IPS-11a (cell line): ENCODE data around the gene TEX264.
A peak's percentile ranks its signal among the peaks of the same experiment; 100 is the strongest.

Experiments
- H3K4me3 ChIP-seq: one replicate; pipeline ENCODE4 v1.5.1; 2013; ENCODE audit warnings: low read depth, low read length, control low read depth

The TEX264 gene

DNA sequence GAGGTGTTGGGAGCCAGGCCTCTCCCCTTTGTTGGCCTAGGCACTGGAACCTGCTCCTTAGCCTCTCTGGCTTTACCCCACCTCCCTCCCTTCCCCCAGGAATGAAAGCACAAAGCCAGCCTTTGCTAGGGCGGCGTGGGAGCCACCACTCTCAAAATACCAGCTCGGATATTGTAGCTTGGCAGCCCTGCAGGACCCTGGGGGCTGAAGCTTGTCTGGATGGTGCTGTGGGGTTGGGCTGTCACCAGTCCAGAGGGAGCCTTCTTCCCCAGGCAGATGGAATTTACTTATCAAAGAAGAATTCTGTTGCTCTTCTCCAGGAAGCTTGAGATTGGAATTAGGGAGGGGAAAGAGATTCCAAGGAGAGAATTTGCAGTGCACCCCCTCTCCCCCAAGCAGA lies 20.9 kb downstream of the TEX264 start:
- H3K4me3 ChIP-seq: no peak overlapping the region

DNA sequence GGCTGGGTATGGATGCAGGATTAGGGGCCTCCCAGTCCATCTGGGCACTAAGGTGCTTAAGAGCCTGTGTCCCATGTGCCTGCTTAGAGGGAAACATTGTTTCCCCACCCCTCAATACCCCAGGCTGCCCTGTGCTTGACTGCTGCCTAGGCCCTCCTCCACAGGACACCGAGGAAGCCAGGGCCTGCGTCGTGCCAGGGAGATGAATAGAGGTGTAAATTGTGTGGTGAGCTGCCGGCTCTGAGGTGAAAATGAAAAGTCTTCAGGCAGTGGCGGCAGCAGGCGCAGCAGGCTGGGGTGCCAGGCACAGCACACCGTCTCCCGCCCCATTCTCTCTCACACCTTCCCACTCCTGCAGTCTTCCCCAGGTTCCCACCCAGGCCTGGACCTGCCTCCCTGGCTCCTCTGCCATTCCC lies 21.9 kb downstream of the TEX264 start:
- H3K4me3 ChIP-seq: no peak overlapping the region

- H3K4me3 ChIP-seq: no peak overlapping the region
Observed at GRCh38 chr3:51696954-51697353, 25.9 kb downstream of the TEX264 start.

- no peak overlapping the region for H3K4me3 ChIP-seq
Observed at GRCh38 chr3:51698209-51698608, 27.2 kb downstream of the TEX264 start.

- H3K4me3 ChIP-seq: no peak overlapping the region
Observed at GRCh38 chr3:51700403-51700802, 29.4 kb downstream of the TEX264 start.

- no peak overlapping the region for H3K4me3 ChIP-seq
Observed at GRCh38 chr3:51702156-51702555, 31.1 kb downstream of the TEX264 start.

DNA sequence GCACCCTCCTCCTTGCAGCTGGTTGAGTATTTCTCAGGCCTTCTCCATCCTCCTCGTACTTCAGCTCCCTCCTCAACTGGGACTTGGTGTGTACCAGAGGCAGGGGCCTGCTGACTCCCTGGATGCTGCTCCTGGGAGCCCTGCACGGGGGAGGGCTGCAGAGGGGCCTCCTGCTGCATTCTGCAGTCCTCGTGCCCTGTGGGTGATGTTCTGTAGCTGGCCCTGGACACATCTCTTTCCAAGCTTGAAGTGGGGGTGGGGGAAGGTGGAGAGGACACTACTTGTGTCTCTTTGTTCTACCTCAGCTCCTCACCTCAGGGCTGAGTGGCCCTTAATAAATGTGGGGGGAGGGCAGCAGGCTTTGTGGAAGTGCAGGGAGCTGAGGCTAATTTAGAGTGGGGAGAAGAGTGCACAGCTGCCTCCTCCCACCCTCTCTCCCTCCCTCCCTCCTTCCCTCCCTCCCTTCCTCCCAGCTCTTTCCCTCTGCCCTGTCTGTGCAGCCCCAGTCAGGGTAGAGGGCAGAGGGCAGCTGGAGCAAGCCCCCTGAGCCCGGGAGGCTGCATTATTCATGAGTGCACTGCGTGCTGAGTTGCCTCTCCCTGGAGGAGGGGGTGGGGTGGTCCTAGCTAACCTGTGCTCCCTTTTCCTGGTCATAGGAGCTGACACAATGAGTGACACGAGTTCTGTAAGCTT lies 32.2 kb downstream of the TEX264 start:
- H3K4me3 ChIP-seq: no peak overlapping the region

- no peak overlapping the region for H3K4me3 ChIP-seq
Observed at GRCh38 chr3:51703761-51704510, 32.9 kb downstream of the TEX264 start.

GRCh38 chr3:51704511-51704950 lies 33.5 kb downstream of the TEX264 start:
- no peak overlapping the region for H3K4me3 ChIP-seq

DNA sequence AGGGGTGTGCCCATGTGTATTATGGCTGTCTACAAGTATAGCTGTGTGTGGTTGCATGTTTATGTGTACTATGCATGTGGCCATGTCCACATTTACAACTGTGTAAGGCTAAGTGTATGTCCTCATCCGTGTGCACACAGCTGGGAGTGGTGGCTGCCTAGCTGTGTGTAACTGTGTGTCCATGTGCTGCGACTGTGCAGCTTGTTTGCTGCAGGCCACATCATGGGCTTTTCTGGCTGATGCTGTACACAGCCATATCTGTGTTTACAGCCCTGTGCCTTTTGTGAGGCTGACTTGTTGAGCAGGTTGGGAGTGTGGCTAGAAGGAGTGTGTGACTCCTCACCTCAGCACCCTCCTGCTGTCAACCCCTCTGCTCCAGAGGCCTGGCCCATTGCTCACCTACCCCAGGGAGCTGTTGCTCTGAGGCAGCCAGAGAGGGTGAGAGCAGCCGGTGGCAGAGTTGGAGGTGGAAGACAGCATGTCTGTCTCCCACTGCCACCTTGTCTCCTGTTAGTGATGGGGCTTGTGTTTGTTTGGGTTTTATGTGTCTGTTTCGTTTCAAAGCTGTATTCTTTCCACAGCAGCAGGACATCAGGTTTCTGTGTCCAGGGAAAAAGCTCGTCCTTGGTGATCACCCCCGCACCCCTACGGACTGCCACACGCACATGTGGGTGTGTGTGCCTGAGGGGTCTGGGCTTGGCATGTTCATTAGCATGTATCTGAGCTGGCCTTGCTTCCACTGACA lies 34.4 kb downstream of the TEX264 start:
- no peak overlapping the region for H3K4me3 ChIP-seq

- no peak overlapping the region for H3K4me3 ChIP-seq
Observed at GRCh38 chr3:51706021-51706485, 35.0 kb downstream of the TEX264 start.

- peak within 1 kb of the TSS; percentile 44 for H3K4me3 ChIP-seq
Observed at GRCh38 chr3:51706788-51707731, 36.0 kb downstream of the TEX264 start, which contains the start of gene GRM2. Gene GRM2, plus strand, starts transcription at chr3:51707068. Its CDS starts 1,916 bp downstream, at chr3:51708984.

DNA sequence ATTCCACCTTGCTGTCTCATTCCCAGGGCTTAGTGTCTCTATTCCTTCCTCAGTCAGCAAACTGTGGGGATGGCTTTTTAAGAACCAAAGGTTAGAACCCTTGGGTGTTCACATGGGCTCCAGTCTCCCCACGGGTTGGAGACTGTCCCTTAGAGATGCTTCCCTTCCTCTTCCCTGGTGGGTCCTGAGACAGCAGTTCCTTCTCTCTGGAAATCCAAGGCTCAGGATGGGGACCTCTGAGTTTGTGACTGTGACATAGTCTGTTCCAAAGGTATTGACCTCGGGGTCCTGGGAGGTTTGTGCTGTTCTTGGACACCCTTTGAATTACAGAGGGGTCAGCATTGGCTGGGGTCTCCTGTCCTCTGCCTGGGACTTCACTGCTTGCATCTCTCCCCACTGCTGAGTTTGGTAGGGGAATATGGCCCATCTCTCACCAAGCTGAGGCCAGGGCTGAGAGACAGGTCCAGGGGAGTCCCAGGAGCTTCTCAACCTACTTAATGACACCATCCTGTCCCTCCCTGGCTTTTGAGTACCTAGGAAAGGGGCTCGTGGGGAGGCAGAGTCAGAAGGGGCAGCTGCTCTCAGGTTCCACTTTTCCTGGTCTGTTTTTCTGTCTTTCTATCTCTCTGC lies 37.3 kb downstream of the TEX264 start:
- no peak overlapping the region for H3K4me3 ChIP-seq

DNA sequence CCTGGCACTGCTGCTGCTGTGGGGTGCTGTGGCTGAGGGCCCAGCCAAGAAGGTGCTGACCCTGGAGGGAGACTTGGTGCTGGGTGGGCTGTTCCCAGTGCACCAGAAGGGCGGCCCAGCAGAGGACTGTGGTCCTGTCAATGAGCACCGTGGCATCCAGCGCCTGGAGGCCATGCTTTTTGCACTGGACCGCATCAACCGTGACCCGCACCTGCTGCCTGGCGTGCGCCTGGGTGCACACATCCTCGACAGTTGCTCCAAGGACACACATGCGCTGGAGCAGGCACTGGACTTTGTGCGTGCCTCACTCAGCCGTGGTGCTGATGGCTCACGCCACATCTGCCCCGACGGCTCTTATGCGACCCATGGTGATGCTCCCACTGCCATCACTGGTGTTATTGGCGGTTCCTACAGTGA lies 38.0 kb downstream of the TEX264 start:
- H3K4me3 ChIP-seq: no peak overlapping the region

- H3K4me3 ChIP-seq: no peak overlapping the region
Observed at GRCh38 chr3:51709675-51710074, 38.6 kb downstream of the TEX264 start.

DNA sequence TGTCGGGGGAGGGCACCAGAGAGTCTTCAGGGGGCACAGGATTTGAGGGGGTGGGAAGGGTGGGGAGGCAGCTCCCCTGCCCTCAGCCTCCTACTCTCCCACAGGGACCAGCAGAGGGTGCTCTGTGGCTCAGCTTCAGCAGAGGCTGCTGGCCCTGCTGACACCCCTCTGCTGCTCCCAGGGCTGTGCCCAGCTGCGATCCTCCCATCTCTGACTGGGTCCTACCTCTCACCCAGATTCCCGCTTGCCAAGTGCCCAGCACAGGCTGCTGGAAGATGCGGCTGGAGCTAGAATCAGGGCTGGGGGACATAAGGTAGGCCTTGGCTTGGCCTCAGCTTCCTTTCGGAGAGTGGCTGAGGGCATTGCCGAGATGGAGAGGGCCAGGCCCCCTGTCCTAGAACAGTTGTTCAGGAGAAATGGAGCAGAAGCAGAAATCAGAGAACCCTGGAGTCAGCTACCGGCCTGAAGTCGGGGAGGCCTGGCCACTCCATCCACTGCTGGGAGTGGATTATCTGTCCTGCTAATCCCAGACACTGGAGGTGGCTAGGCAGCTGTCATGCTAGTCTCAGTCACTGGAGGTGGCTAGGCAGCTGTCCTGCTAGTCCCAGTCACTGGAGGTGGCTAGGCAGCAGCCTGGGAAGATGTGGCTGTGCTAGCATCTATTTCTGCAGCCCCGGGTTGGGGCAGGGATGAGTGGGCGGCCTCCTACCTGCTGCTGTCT lies 39.7 kb downstream of the TEX264 start:
- no peak overlapping the region for H3K4me3 ChIP-seq

DNA sequence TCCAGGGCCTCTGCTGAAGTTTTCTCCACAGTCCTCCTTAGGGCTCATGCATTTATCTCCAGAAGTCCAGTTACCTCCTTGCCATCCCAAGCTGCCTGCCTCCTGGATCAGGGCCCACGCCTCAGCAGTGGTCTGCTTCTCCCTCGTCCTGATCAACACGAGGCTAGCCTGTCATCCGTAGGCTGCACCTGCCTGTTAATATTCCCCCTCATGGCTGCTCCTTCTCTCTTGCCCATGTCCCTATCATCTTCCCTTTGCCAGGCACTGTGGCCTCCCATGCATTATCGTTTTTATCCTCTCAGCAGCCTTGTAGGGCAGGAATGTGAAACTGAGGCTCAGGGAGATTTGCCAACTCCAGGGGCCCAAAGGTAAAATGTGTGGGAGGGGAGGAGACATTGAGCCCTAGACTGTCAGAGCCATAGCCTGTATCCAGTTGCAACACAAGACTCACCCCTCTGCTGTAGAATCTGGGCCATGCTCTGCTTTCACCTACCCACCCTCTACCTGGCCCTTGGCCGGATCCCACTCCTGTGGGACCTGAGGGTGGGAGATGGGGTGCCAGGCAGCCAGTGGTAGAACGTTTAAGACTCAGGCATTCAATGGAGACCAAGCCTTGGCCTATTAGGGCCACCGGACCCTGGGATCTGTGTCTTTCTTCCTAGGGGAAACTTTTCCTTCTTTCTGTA lies 40.4 kb downstream of the TEX264 start:
- H3K4me3 ChIP-seq: no peak overlapping the region

GRCh38 chr3:51712038-51712420 lies 41.0 kb downstream of the TEX264 start:
- no peak overlapping the region for H3K4me3 ChIP-seq

DNA sequence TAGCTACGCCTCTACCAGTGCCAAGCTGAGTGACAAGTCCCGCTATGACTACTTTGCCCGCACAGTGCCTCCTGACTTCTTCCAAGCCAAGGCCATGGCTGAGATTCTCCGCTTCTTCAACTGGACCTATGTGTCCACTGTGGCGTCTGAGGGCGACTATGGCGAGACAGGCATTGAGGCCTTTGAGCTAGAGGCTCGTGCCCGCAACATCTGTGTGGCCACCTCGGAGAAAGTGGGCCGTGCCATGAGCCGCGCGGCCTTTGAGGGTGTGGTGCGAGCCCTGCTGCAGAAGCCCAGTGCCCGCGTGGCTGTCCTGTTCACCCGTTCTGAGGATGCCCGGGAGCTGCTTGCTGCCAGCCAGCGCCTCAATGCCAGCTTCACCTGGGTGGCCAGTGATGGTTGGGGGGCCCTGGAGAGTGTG lies 41.5 kb downstream of the TEX264 start:
- H3K4me3 ChIP-seq: no peak overlapping the region
